ENCODE results near the gene OCA2.

OCA2 gene

GRCh38 chr15:27936164-27936563 lies 163.0 kb downstream of the OCA2 start:
- Histone ChIP-seq H3K9me3 (ENCODE audit: control insufficient read depth, low read length) (peaks cover 12% of the 10 kb centered on the region), H3K27ac (ENCODE audit: low read depth, low read length, severe bottlenecking) (no peak overlapping the region), H3K36me3 (ENCODE audit: control insufficient read depth, insufficient read depth, low read length) (no peaks in the 10 kb centered on the region), H3K4me1 (ENCODE audit: control insufficient read depth, insufficient read depth, low read length, poor library complexity, severe bottlenecking) (no peaks in the 10 kb centered on the region), H3K4me3 (ENCODE audit: extremely low read depth, insufficient read depth, low read length, poor library complexity, severe bottlenecking) (no peak overlapping the region)
- WGBS, 2 experiments (ENCODE audit: insufficient coverage in 2 of 2): 64 to 73% methylated on average over 1 to 2 of the region's 2 CpGs

- 91 to 96% methylated on average over 2 to 4 of the region's 4 CpGs for WGBS, 2 experiments (ENCODE audit: insufficient coverage in 2 of 2)
- no peak overlapping the region for H3K4me3 ChIP-seq (ENCODE audit: extremely low read depth, insufficient read depth, low read length, poor library complexity, severe bottlenecking)
- no peak overlapping the region for H3K27ac ChIP-seq (ENCODE audit: low read depth, low read length, severe bottlenecking)
- no peaks in the 10 kb centered on the region for H3K36me3 ChIP-seq (ENCODE audit: control insufficient read depth, insufficient read depth, low read length)
- H3K4me1 ChIP-seq (ENCODE audit: control insufficient read depth, insufficient read depth, low read length, poor library complexity, severe bottlenecking): no peaks in the 10 kb centered on the region
- peaks cover 12% of the 10 kb centered on the region for H3K9me3 ChIP-seq (ENCODE audit: control insufficient read depth, low read length)
Observed at GRCh38 chr15:27935328-27935727, 163.8 kb downstream of the OCA2 start.

DNA sequence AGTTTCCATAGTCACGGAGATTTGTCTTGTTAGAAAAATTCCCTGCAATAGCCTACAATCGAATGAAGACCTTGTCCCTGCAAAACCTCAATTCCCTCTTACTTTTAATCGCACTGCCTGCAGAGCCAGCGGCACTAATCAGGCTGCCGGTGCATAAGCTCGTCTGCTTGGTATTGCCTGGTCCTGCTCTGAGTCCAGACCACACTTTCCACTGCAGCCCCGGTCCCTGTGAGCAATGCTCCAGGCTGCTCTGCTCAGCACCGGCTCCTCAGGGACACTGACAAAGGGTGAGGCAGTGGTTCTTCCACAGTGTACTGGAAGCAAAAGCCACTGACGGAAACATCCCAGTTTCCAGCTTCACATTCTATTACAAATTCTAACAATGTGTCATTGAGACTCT lies 164.3 kb downstream of the OCA2 start:
- Histone ChIP-seq H3K4me3 (ENCODE audit: extremely low read depth, insufficient read depth, low read length, poor library complexity, severe bottlenecking) (no peak overlapping the region), H3K9me3 (ENCODE audit: control insufficient read depth, low read length) (peaks cover 12% of the 10 kb centered on the region), H3K36me3 (ENCODE audit: control insufficient read depth, insufficient read depth, low read length) (no peaks in the 10 kb centered on the region), H3K27ac (ENCODE audit: low read depth, low read length, severe bottlenecking) (no peak overlapping the region), H3K4me1 (ENCODE audit: control insufficient read depth, insufficient read depth, low read length, poor library complexity, severe bottlenecking) (no peaks in the 10 kb centered on the region)
- 86 to 91% methylated on average over 6 to 8 of the region's 9 CpGs for WGBS, 2 experiments (ENCODE audit: insufficient coverage in 2 of 2)

DNA sequence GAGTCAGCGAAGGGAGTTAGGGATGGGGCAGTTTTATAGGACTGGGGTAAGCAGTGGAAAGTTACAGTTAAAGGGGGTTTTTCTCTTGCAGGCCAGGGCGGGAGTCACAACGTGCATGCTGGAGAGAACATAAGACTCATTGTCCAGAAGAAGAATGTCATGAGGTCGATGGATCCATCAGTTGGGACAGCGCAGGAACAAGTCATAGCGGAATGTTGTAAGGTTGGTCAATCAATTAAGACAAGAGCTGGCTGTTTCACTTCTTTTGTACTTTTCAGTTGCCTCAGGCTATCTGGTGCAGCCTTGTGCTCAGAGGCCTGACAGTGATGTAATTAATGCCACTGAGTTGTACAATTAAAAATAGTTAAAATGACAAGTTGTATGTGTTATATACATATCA lies 165.6 kb downstream of the OCA2 start:
- H3K4me1 ChIP-seq (ENCODE audit: control insufficient read depth, insufficient read depth, low read length, poor library complexity, severe bottlenecking): no peaks in the 10 kb centered on the region
- no peaks in the 10 kb centered on the region for H3K36me3 ChIP-seq (ENCODE audit: control insufficient read depth, insufficient read depth, low read length)
- H3K27ac ChIP-seq (ENCODE audit: low read depth, low read length, severe bottlenecking): no peak overlapping the region
- H3K9me3 ChIP-seq (ENCODE audit: control insufficient read depth, low read length): peaks cover 12% of the 10 kb centered on the region
- H3K4me3 ChIP-seq (ENCODE audit: extremely low read depth, insufficient read depth, low read length, poor library complexity, severe bottlenecking): no peak overlapping the region
- WGBS, 2 experiments (ENCODE audit: insufficient coverage in 2 of 2): 77 to 91% methylated on average over 6 of the region's 6 CpGs

- Histone ChIP-seq H3K36me3 (ENCODE audit: control insufficient read depth, insufficient read depth, low read length) (no peaks in the 10 kb centered on the region), H3K4me3 (ENCODE audit: extremely low read depth, insufficient read depth, low read length, poor library complexity, severe bottlenecking) (no peak overlapping the region), H3K4me1 (ENCODE audit: control insufficient read depth, insufficient read depth, low read length, poor library complexity, severe bottlenecking) (no peaks in the 10 kb centered on the region), H3K27ac (ENCODE audit: low read depth, low read length, severe bottlenecking) (no peak overlapping the region), H3K9me3 (ENCODE audit: control insufficient read depth, low read length) (peaks cover 12% of the 10 kb centered on the region)
- 100% methylated on average over 1 of the region's 3 CpGs for WGBS, 2 experiments (ENCODE audit: insufficient coverage in 2 of 2)
Observed at GRCh38 chr15:27932600-27932999, 166.5 kb downstream of the OCA2 start.

DNA sequence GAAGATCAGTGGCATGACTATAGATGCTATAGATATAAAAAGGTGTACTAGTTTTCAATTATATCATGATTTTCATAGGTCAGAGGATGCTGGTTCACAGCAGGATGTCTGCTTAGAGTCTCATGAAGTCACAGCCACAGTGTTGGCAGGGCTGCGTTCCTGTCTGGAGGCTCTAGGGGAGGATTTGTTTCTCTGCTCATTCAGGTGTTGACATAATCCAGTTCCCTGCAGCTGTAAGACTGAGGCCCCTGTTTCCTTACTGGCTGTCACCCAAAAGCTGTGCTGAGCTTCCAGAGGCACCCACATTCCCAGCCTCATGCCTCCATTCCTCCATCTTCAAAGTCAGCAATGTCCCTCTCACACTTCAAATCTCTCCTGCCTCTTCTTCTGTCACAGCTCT lies 170.7 kb downstream of the OCA2 start:
- Histone ChIP-seq H3K4me1 (ENCODE audit: control insufficient read depth, insufficient read depth, low read length, poor library complexity, severe bottlenecking) (no peaks in the 10 kb centered on the region), H3K9me3 (ENCODE audit: control insufficient read depth, low read length) (peaks cover 12% of the 10 kb centered on the region), H3K27ac (ENCODE audit: low read depth, low read length, severe bottlenecking) (no peak overlapping the region), H3K36me3 (ENCODE audit: control insufficient read depth, insufficient read depth, low read length) (no peaks in the 10 kb centered on the region), H3K4me3 (ENCODE audit: extremely low read depth, insufficient read depth, low read length, poor library complexity, severe bottlenecking) (no peak overlapping the region)
- WGBS, 2 experiments (ENCODE audit: insufficient coverage in 2 of 2): 50 to 57% methylated on average over 1 of the region's 1 CpG

DNA sequence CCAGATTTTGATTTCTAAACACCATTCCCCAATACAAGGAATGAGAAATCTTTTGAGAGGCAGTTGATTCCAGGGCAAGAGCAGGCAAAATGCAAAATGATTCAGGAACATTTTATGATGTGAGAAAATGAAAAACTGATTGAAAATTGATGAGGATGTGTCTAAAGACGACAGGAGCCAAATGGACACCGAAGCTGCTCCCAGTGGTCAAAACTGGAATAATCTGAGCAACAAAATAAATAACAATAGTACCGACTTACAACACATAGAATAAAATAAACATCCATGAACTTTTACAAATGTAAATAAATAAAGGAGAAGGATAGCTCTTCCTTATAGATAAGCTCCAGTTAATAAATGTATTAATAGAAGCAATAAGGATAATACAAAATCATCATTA lies 186.8 kb downstream of the OCA2 start:
- WGBS, 2 experiments (ENCODE audit: insufficient coverage in 2 of 2): 60% methylated on average over 1 of the region's 3 CpGs; no CpG with 5 or more reads in 1 of the 2 experiments
- no peak overlapping the region for H3K27ac ChIP-seq (ENCODE audit: low read depth, low read length, severe bottlenecking)
- H3K4me1 ChIP-seq (ENCODE audit: control insufficient read depth, insufficient read depth, low read length, poor library complexity, severe bottlenecking): no peaks in the 10 kb centered on the region
- no peaks in the 10 kb centered on the region for H3K9me3 ChIP-seq (ENCODE audit: control insufficient read depth, low read length)
- no peaks in the 10 kb centered on the region for H3K36me3 ChIP-seq (ENCODE audit: control insufficient read depth, insufficient read depth, low read length)
- no peak overlapping the region for H3K4me3 ChIP-seq (ENCODE audit: extremely low read depth, insufficient read depth, low read length, poor library complexity, severe bottlenecking)

DNA sequence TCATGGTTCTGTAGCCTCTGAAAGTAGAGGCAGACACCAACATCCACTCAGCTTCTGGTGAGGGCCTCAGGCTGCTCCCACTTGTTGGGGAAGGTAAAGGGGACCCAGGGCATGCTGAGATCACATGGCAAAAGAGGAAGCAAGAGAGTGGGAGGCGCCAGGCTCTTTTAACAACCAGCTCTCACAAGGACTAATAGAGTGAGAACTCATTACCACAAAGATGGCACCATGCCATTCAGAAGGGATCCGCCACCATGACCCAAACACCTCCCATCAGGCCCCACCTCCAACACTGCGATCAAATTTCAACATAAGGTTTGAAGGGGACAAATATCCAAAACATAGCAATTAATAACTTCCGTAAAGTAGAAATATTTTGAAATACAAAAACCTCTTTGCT lies 192.3 kb downstream of the OCA2 start:
- no peaks in the 10 kb centered on the region for H3K9me3 ChIP-seq (ENCODE audit: control insufficient read depth, low read length)
- WGBS, 2 experiments (ENCODE audit: insufficient coverage in 2 of 2): 100% methylated on average over 1 of the region's 4 CpGs; no CpG with 5 or more reads in 1 of the 2 experiments
- H3K36me3 ChIP-seq (ENCODE audit: control insufficient read depth, insufficient read depth, low read length): no peaks in the 10 kb centered on the region
- H3K27ac ChIP-seq (ENCODE audit: low read depth, low read length, severe bottlenecking): no peak overlapping the region
- H3K4me1 ChIP-seq (ENCODE audit: control insufficient read depth, insufficient read depth, low read length, poor library complexity, severe bottlenecking): no peaks in the 10 kb centered on the region
- no peak overlapping the region for H3K4me3 ChIP-seq (ENCODE audit: extremely low read depth, insufficient read depth, low read length, poor library complexity, severe bottlenecking)

GRCh38 chr15:27903405-27903804 lies 195.7 kb downstream of the OCA2 start:
- no peaks in the 10 kb centered on the region for H3K4me1 ChIP-seq (ENCODE audit: control insufficient read depth, insufficient read depth, low read length, poor library complexity, severe bottlenecking)
- H3K27ac ChIP-seq (ENCODE audit: low read depth, low read length, severe bottlenecking): no peak overlapping the region
- H3K36me3 ChIP-seq (ENCODE audit: control insufficient read depth, insufficient read depth, low read length): no peaks in the 10 kb centered on the region
- H3K4me3 ChIP-seq (ENCODE audit: extremely low read depth, insufficient read depth, low read length, poor library complexity, severe bottlenecking): no peak overlapping the region
- H3K9me3 ChIP-seq (ENCODE audit: control insufficient read depth, low read length): no peaks in the 10 kb centered on the region
- 80 to 90% methylated on average over 2 of the region's 9 CpGs for WGBS, 2 experiments (ENCODE audit: insufficient coverage in 2 of 2)

- 93 to 94% methylated on average over 38 to 40 of the region's 43 CpGs for WGBS, 2 experiments (ENCODE audit: insufficient coverage in 2 of 2)
- no peak overlapping the region for H3K4me3 ChIP-seq (ENCODE audit: extremely low read depth, insufficient read depth, low read length, poor library complexity, severe bottlenecking)
Observed at GRCh38 chr15:27902680-27903385, 196.3 kb downstream of the OCA2 start.

GRCh38 chr15:27899583-27900285 lies 199.4 kb downstream of the OCA2 start:
- 73 to 87% methylated on average over 4 of the region's 5 CpGs for WGBS, 2 experiments (ENCODE audit: insufficient coverage in 2 of 2)
- Histone ChIP-seq H3K4me1 (ENCODE audit: control insufficient read depth, insufficient read depth, low read length, poor library complexity, severe bottlenecking) (no peaks in the 10 kb centered on the region), H3K9me3 (ENCODE audit: control insufficient read depth, low read length) (no peaks in the 10 kb centered on the region), H3K4me3 (ENCODE audit: extremely low read depth, insufficient read depth, low read length, poor library complexity, severe bottlenecking) (no peak overlapping the region), H3K36me3 (ENCODE audit: control insufficient read depth, insufficient read depth, low read length) (no peaks in the 10 kb centered on the region), H3K27ac (ENCODE audit: low read depth, low read length, severe bottlenecking) (no peak overlapping the region)

More at GRCh38 chr15:27902680-27903385, 196.3 kb downstream of the OCA2 start:
- H3K4me1 ChIP-seq (ENCODE audit: control insufficient read depth, insufficient read depth, low read length, poor library complexity, severe bottlenecking): no peaks in the 10 kb centered on the region
- no peaks in the 10 kb centered on the region for H3K36me3 ChIP-seq (ENCODE audit: control insufficient read depth, insufficient read depth, low read length)
- no peak overlapping the region for H3K27ac ChIP-seq (ENCODE audit: low read depth, low read length, severe bottlenecking)
- no peaks in the 10 kb centered on the region for H3K9me3 ChIP-seq (ENCODE audit: control insufficient read depth, low read length)

All from mesodermal cell (in vitro differentiated cells).